ENCODE results near the gene MEIS2.

Gene MEIS2

GRCh38 chr15:36958606-36959005, 141.7 kb downstream of the MEIS2 start:
- no peak for DNase-seq

GRCh38 chr15:36954486-36954885, 145.9 kb downstream of the MEIS2 start:
- DNase-seq, result no peak

GRCh38 chr15:36953346-36953745, 147.0 kb downstream of the MEIS2 start:
- DNase-seq, result no peak

GRCh38 chr15:36951731-36952247, 148.6 kb downstream of the MEIS2 start:
- DNase-seq, result no peak

- DNase-seq, result no peak
Observed at GRCh38 chr15:36950371-36950770, 150.0 kb downstream of the MEIS2 start.

- DNase-seq, result no peak
Observed at GRCh38 chr15:36948982-36949381, 151.4 kb downstream of the MEIS2 start.

- DNase-seq, result no peak
Observed at GRCh38 chr15:36947035-36947719, 153.2 kb downstream of the MEIS2 start.

- no peak for DNase-seq
Observed at GRCh38 chr15:36944442-36944841, 155.9 kb downstream of the MEIS2 start.

GRCh38 chr15:36943508-36944361, 156.6 kb downstream of the MEIS2 start:
- DNase-seq, result no peak

GRCh38 chr15:36942248-36942827, 158.0 kb downstream of the MEIS2 start:
- no peak for DNase-seq

GRCh38 chr15:36941798-36942197, 158.6 kb downstream of the MEIS2 start:
- DNase-seq, result no peak

- DNase-seq, result no peak
Observed at GRCh38 chr15:36940636-36941260, 159.6 kb downstream of the MEIS2 start.

- no peak for DNase-seq
Observed at GRCh38 chr15:36940219-36940618, 160.1 kb downstream of the MEIS2 start.

GRCh38 chr15:36938764-36939163, 161.6 kb downstream of the MEIS2 start:
- no peak for DNase-seq

GRCh38 chr15:36938131-36938530, 162.2 kb downstream of the MEIS2 start:
- no peak for DNase-seq

GRCh38 chr15:36936613-36937012, 163.7 kb downstream of the MEIS2 start:
- DNase-seq, result no peak

- DNase-seq, result no peak
Observed at GRCh38 chr15:36933255-36933990, 166.9 kb downstream of the MEIS2 start.

GRCh38 chr15:36932070-36932469, 168.3 kb downstream of the MEIS2 start:
- no peak for DNase-seq

GRCh38 chr15:36931434-36931833, 168.9 kb downstream of the MEIS2 start:
- DNase-seq, result no peak

- no peak for DNase-seq
Observed at GRCh38 chr15:36926427-36926825, 173.9 kb downstream of the MEIS2 start.

- no peak for DNase-seq
Observed at GRCh38 chr15:36925653-36926426, 174.5 kb downstream of the MEIS2 start.

- no peak for DNase-seq
Observed at GRCh38 chr15:36925049-36925448, 175.3 kb downstream of the MEIS2 start.

All from T1000 (cell line).